Measurements from ENCODE around the gene CDCP2. TPM values are rescaled to one million over a fixed set of nuclear protein-coding genes. Genes with fewer than 3 reads are reported as not detected.

The CDCP2 gene
- total RNA-seq, 1 experiment from 2014 or later, result not detected

DNA sequence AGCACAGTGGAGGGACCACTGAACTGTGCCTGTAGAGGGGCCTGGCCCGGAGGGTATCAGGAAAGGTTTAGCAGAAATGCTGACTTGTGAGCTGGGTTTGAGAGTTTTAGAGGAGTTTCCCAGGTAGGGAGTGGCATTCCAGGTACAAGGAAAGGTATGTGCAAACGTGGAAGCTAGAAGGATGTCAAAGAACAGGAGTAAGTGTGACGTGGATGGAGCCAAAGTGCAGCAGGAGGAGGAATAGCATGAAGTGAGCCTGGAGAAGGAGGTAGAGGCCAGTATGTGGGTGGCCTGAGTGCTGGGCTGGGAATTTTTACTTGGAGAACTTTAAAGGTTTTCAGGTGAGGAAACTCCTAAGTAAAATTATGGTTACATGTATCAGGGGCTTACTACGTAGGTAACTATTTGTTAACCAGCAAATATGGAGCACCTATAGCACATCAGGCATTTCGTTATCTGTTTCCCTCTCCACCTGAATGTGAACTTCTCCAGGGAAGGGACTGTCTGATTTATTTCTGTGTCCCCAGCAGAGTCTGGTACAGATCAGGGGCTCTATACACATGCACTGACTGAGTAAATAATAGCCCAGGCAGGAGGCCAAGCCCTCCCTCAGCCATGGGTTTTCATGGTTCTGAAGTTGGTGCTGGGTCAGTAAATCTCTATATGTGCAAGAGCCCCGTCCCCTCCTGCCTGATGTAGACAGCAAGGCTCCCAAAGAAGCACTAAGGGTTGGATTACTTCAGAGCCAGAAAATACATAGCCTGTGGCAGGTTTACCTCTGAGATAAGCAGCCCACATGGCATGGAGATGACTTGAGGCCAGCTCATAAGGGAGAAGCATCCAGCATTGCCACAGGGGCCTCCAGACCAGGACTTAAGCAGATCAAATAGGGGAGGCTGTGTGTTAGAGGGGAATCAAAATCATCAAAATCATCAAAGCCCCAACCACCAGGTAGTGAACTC is 43.4 kb downstream of the CDCP2 start:
- intact Hi-C loops (cut with micrococcal nuclease), result no loop called here
- no TSS peak for BruUV-seq (replicated peaks)
- TF ChIP-seq EZH2phosphoT487 (IDR thresholded peaks at IDR 0.05; ENCODE audit: borderline replicate concordance, low read length) (no peak), EZH2 (IDR thresholded peaks at IDR 0.05; ENCODE audit: low read length, unreplicated experiment) (no peak)
- TF ChIP-seq, protein P1, sequence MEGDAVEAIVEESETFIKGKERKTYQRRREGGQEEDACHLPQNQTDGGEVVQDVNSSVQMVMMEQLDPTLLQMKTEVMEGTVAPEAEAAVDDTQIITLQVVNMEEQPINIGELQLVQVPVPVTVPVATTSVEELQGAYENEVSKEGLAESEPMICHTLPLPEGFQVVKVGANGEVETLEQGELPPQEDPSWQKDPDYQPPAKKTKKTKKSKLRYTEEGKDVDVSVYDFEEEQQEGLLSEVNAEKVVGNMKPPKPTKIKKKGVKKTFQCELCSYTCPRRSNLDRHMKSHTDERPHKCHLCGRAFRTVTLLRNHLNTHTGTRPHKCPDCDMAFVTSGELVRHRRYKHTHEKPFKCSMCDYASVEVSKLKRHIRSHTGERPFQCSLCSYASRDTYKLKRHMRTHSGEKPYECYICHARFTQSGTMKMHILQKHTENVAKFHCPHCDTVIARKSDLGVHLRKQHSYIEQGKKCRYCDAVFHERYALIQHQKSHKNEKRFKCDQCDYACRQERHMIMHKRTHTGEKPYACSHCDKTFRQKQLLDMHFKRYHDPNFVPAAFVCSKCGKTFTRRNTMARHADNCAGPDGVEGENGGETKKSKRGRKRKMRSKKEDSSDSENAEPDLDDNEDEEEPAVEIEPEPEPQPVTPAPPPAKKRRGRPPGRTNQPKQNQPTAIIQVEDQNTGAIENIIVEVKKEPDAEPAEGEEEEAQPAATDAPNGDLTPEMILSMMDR (conservative IDR thresholded peaks at IDR 0.05; ENCODE audit: low read depth, low read length), result no peak

DNA sequence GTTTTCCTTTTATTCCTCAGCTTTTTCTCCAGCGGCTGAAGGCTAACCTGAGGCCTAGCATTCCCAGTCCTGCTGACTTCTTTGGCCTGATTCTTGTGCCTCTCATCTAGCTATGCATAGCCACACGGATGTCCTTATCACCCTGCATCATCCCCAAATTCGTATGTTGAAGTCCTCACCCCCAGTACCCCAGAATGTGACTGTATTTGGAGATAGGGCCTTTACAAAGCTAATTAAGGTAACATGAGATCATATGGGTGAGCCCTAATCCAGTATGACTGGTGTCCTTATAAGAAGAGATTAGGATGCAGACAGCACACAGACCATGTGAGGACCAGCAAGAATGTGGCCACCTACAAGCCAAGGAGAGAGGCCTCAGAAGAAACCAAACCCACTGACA is 44.6 kb downstream of the CDCP2 start:
- Histone ChIP-seq H4K20me1 (ENCODE audit: low read length) (no peaks in the 10 kb centered on the region), H3K9ac (ENCODE audit: low read length) (no peak overlapping the region), H2AFZ (ENCODE audit: low read length) (no peak overlapping the region), H3F3A (ENCODE audit: low read length, unreplicated experiment) (no peaks in the 10 kb centered on the region), H3K4me3 (ENCODE audit: low read length) (no peak overlapping the region), H3K79me2 (ENCODE audit: low read length) (no peaks in the 10 kb centered on the region), H3K4me2 (ENCODE audit: low read length) (no peak overlapping the region), H3K4me1 (ENCODE audit: insufficient read depth, low read length) (no peaks in the 10 kb centered on the region), H3K36me3 (ENCODE audit: low read depth, low read length) (no peaks in the 10 kb centered on the region), H3K27me3 (ENCODE audit: low read length) (no peaks in the 10 kb centered on the region), H3K27ac (ENCODE audit: low read length) (no peak overlapping the region), H3K9me3 (ENCODE audit: low read length) (no peaks in the 10 kb centered on the region), H3K9me2 (replicated peaks; ENCODE audit: low read length) (no peaks in the 10 kb centered on the region)
- intact Hi-C loops (cut with micrococcal nuclease), result no loop called here
- ATAC-seq (no peak), DNase-seq (no peak)
- ChIA-PET POLR2A (ENCODE audit: unreplicated experiment) (interaction anchor here (0.6 kb wide), 1 partner anchor 693 kb away, joined by 5 read pairs; the partner anchor contains the start of gene TTC22), CTCF (interaction anchor here (0.5 kb wide), 1 partner anchor 381 kb away, joined by 10 read pairs; no protein-coding TSS in a partner anchor)
- TF ChIP-seq EZH2phosphoT487 (IDR thresholded peaks at IDR 0.05; ENCODE audit: borderline replicate concordance, low read length), result no peak
- TF ChIP-seq, protein P1 (conservative IDR thresholded peaks at IDR 0.05; ENCODE audit: low read depth, low read length), result no peak
- TF ChIP-seq EZH2 (IDR thresholded peaks at IDR 0.05; ENCODE audit: low read length, unreplicated experiment), result no peak
- no TSS peak for BruUV-seq (replicated peaks)

More for the DNA sequence above, 43.4 kb downstream of the CDCP2 start:
- no peaks in the 10 kb centered on the region for H3K79me2 ChIP-seq (ENCODE audit: low read length)
- H3K4me1 ChIP-seq (ENCODE audit: insufficient read depth, low read length), result no peaks in the 10 kb centered on the region
- no peak overlapping the region for H3K4me3 ChIP-seq (ENCODE audit: low read length)
- H3K27ac ChIP-seq (ENCODE audit: low read length), result no peak overlapping the region
- no peak overlapping the region for H3K4me2 ChIP-seq (ENCODE audit: low read length)
- DNase-seq (no peak), ATAC-seq (no peak)
- no peaks in the 10 kb centered on the region for H3K27me3 ChIP-seq (ENCODE audit: low read length)
- H3K36me3 ChIP-seq (ENCODE audit: low read depth, low read length), result no peaks in the 10 kb centered on the region
- H3K9ac ChIP-seq (ENCODE audit: low read length), result no peak overlapping the region
- ChIA-PET POLR2A (ENCODE audit: unreplicated experiment) (interaction anchor here (0.6 kb wide), 1 partner anchor 15 kb away, joined by 3 read pairs; no protein-coding TSS in a partner anchor), CTCF (interaction anchor here (0.6 kb wide), 1 partner anchor 181 kb away, joined by 3 read pairs; no protein-coding TSS in a partner anchor)
- H3K9me2 ChIP-seq (replicated peaks; ENCODE audit: low read length), result no peaks in the 10 kb centered on the region
- no peaks in the 10 kb centered on the region for H4K20me1 ChIP-seq (ENCODE audit: low read length)
- H3K9me3 ChIP-seq (ENCODE audit: low read length), result no peaks in the 10 kb centered on the region
- H3F3A ChIP-seq (ENCODE audit: low read length, unreplicated experiment), result no peaks in the 10 kb centered on the region
- no peak overlapping the region for H2AFZ ChIP-seq (ENCODE audit: low read length)

Data from PC-3 (cell line).